ENCODE measurements around the gene CDK12.

DNA sequence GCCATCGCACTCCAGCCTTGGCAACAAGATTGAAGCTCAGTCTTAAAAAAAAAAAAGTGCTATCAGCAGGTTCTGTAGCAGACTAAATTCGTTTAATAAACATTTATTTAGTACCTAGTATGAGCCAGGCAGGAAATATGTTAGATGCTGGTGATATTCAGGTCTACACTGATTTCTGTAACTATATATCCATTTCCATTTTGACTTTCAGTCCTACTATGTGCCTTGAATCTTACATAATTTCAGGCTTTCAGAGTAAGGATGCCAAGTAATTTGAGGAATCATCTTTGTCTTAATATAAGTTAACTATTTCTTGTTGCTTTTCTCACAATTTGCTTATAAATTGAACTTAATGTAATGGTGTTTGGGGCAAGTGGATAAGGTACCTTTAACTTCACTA is 46.2 kb downstream of the CDK12 start:
- TF ChIP-seq EZH2 (IDR thresholded peaks at IDR 0.05; ENCODE audit: insufficient read depth, low read length) = no peak
- TF ChIP-seq CTCF (IDR thresholded peaks at IDR 0.05; ENCODE audit: insufficient read depth, low read depth, low read length) = no peak
